GM19328 (cell line): ENCODE measurements around the gene TMEM35B.
"Not testable (repeated sequence)": the region's sequence is repeated elsewhere in the genome, so short reads cannot be mapped to it uniquely, and the experiment has no call there.

Experiments
- ATAC-seq: cut with Tn5 transposase; IDR thresholded peaks from one replicate; pipeline ENCODE4 v1.9.1; 2021; ENCODE audit warnings: mild to moderate bottlenecking, moderate library complexity; ENCODE audit not compliant: unreplicated experiment

TMEM35B gene

DNA sequence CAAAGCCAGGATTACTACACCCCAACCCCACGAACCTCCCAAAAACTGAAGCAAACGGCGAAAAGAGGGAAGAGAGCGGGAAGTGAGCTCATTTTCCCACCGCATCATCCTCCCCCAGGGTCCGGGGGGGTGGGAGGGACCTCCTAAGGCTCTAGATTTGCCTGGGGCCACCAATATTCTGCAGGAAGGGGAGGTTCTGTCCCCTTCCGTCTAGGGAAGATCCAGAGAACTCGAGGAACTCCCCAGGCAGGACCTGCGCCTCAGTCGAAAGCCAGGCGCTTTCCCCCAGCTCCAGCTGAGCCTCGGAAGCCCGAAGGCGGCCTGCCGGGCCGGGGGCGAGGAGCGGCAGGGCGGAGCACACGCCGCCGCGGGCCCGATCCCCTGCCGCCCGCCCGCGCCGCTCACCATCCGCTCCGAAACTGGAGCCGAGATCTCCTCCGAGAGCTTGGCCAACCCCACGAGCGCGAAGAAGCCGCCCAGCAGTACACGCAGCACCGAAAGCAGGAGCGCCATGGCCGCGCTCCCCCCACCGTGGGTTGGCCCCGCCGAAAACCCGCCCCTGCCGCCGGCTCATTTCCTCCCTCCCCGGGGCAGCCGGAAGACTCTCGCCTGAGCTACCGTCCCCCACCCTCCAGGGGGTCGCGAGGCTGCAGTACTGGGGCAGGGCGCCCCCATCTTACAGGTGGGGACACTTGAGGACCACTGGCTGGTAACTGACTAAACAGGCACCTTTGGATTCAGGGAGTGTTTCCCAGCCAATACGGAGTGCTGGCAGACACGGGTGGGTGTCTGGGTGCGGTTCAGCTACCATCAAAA is at the start of gene TMEM35B:
TMEM35B (minus strand) TSS at position 555 of the 816 bp plus-strand sequence; CDS start at position 513, 42 bp downstream.
- ATAC-seq: peak; percentile 63

- no peak for ATAC-seq
Measured at GRCh38 chr1:35033346-35033745, 48.2 kb upstream of the TMEM35B start.

DNA sequence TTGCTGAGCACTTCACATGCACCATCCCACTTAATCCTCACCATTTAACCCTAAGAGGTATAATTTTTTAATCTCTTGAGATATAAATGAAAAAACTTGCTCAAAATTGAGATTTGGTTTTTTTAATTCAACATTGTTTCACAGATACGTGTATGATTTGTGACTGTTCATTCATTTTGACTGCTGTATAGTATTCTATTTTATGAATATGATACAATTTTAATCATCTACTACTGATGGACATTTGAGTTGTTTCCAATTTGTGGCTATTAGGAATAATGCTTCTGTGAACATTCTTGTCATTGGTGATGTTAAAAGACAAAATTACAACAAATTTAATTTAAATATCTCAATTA is 47.2 kb upstream of the TMEM35B start:
- ATAC-seq: no peak

GRCh38 chr1:35030756-35031446 is 45.8 kb upstream of the TMEM35B start:
- no peak for ATAC-seq

DNA sequence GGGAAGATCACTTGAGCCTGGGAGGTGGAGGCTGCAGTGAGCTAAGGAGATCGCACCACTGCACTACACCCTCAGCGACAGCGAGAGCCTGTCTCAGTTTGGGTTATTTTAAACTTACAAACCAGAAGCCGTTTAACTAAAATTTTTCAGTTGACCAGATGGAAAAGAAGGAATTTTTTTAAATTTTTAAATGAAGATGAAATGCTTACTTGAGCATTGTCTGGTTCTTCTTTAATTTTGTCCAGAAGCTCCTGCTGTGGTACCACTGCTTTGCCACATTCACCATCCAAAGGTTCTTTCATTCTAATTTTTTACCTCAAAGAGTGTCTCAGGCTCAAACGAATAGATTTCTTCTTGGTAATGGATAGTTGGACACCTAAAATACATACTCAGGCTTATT is 45.2 kb upstream of the TMEM35B start:
- ATAC-seq: no peak

GRCh38 chr1:35029761-35030160 is 44.6 kb upstream of the TMEM35B start:
- ATAC-seq: no peak

DNA sequence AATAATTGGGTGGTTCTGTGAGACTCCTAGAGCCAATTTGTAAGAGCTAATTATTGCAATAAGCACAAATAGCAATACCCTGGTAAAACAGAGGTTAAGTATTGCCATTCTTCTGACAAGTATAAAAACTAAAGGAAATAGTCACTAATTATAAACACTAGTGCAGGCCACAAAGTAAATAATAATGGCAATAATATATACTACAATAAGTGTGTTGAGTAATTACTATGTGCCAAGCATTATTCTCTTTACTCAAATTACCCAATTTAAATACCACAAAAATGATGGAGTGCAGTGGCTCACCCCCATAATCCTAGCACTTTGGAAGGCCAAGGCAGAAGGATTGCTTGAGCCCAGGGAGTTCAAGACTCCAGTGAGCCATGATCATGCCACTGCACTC is 31.3 kb upstream of the TMEM35B start:
- no peak for ATAC-seq

GRCh38 chr1:35014486-35014885 is 29.3 kb upstream of the TMEM35B start:
- no peak for ATAC-seq

GRCh38 chr1:35005711-35006110 is 20.6 kb upstream of the TMEM35B start:
- no peak for ATAC-seq

DNA sequence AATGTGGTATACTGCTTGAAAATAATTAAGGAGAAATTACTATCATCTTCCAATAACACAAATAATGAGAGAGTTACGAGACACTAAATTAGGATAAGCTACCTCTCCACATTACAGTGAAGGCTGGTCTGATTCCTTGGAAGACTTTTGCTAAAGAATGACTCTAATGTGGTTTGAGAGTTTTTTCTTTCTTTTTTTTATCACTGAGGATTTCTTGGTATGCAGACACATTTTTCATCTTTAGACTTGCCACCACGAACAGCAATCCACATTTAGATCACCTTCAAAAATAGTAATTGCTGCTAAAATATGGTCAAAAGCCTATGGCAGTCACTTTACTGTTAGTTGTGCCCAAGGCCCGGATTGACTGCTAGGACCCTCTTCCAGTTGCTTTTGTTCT is 16.6 kb upstream of the TMEM35B start:
- ATAC-seq: no peak

- ATAC-seq: no peak
Measured at GRCh38 chr1:34994878-34995277, 9.7 kb upstream of the TMEM35B start.

DNA sequence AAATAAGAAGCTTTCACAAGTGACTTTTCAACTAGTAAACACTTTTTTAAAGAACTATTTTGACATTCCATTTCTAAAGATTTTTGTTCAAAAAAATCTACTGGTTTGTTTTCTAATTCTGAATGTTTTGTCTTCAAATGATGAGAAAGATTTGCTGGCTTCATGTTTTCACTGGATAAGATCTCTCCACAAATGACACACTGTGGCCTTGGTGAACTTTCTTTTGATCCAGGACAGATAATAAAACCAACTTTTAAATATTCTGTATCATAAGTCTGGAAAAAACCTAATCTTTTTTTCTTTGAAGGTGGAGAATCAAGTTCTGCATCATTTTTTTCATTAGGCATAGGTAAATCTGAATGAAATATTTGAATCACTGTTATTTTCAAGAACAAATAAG is 3.4 kb upstream of the TMEM35B start:
- ATAC-seq: no peak

GRCh38 chr1:34988147-34988546 is 3.0 kb upstream of the TMEM35B start:
- no peak for ATAC-seq

DNA sequence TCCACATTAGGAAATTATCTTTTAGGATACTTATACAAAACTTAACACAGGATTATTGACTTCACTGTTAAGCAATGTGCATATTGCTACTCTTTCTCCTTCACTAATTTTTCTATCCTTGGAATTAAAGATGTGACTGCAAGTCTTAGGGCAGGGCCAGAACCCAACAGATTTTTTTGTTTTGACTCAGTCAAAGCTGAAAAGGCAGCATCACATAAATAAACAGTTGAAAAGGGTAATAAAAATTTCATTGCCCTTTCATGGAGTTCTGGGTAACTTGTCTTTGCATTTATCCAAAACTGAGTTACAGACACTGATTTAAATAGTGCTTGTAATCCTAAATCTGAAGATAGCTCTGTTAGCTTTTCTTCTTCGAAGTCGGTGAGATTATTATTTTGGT is 1.9 kb upstream of the TMEM35B start:
- no peak for ATAC-seq

GRCh38 chr1:34985609-34985904 is 410 bp upstream of the TMEM35B start:
- not testable (repeated sequence) for ATAC-seq

DNA sequence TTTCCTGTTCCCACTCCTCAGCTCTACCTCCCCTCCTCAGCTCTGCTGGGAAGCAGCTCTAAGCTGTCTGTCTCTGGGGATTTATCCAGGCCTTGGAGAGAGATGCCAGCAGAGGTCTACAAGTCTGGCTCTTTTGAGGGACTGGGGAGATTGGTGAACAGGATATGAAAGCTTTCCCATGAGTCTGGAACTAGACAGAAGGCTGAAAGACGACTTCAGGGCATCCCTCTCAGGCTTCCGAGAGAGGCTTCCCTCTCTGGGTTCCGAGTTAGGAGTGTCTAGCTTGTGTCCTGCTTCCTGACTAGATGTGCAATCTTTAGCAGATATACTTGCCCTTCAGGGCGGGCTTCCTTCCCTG is 733 bp downstream of the TMEM35B start:
- no peak for ATAC-seq

DNA sequence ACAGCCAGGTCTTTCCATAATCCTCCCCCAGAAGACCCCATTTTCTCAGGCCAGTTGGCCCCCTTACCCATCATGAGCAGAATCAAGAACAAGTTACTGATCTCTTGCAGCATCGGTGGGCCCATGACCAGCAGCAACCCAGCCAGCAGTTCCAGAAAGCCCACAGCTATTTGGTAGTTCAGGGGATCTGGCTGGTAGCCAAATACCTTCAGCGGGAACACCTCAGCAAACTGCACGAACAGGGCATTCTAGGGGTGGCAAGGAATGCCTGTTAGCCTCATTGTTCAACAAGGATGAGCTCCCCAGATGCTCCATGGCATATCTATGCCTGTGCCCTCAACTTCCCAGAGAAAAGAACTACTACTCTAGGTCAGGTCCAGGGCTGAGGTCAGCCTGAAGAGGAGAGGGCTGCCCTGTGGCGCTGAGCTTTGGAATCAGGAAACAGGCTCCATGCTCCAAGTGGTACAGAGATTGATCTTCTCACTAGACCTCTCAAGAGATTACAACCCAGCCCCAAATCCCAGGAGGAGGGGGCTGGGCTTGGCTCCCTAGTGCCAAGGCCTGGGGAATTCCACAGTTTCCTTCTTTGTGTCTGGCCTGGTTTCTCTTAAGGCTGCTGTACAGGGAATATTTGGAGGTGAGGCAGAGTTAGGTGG is 1.3 kb downstream of the TMEM35B start:
- ATAC-seq: no peak

DNA sequence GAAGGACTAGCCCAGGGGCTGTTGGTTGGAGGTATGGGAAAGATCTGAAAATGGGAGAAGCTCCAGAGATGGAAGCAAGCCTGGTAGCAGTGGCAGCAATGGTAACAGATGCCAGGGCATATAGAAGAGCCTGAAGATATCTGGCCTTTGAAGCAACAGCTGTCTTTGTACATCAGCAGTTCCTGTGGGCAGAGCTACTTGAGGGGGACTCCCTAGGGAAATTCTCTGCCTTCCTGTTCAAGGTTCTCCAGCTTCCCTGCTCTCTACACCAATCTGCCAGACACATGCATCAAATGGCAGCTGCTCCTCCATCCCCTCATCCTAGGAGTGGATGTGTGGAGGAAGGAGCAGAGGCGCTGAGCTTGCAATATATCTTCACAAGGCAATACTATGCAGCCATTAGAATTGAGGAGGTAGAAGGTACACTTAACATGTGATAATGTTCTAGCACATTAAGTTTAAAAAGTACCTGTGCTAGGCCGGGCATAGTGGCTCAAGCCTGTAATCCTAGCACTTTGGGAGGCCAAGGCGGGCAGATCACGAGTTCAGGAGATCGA is 2.2 kb downstream of the TMEM35B start:
- ATAC-seq: no peak

DNA sequence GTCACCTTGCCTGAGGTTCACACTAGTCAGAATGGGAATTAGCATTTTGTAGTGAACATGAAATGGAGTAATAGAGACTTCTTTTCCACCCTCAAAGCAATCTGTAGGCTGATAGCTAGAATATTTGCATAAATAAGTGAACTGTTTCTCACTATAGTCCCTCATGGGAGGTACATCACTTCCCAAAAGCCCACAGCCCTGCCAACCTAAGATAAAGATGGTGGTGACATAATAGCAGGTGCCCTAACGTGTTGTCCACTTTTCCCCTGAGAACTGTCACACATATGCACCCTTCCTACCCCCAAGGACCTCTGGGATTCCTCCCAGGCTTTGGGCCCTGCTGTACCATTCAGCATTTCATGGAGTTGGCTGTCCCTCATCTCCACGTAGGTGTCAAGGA is 4.4 kb downstream of the TMEM35B start:
- no peak for ATAC-seq

DNA sequence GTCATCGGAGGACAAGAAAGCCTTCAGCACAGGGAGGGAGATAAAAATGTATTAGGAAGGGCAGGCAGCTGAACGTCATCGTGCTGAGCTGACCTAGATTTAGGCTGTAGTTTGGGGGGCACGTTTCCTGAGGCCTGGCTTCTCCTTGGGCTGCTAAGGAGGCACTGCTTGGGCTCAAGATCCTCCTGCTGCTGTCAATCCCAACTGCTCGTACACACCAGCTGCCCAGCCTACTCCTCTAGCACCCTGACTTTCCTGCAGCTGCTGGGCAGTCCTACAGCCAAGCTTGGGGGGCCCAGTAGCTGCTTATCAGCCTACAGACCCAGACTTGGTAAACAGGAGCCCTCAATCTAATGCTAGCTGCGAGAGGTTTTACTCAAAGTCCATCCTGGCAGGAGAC is 6.2 kb downstream of the TMEM35B start:
- ATAC-seq: no peak

DNA sequence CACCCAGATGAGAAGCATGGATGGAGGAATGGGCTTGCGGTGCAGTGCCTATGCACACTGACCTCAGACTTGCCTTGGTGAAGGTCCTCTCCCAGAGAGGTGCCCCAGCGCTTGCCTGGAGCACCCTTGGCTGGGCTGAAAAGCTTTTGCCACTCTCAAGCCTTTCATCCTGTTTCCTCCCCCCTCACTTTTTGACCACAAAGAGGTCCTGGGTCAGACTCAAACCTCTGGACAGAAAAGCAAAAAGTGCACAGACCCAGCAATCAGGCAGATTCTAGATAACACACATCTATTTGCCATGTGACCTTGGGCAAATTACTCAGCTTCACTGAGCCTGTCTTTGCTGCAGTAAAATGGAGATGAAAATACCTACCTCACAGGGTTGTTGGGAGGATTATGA is 7.3 kb downstream of the TMEM35B start:
- ATAC-seq: no peak

- no peak for ATAC-seq
Measured at GRCh38 chr1:34977210-34977471, 8.0 kb downstream of the TMEM35B start.
